ENCODE results near the gene NEK9. TPM values are rescaled to one million over a fixed set of nuclear protein-coding genes. Genes with fewer than 3 reads are reported as not detected.

NEK9 gene
- total and polyA plus RNA-seq, 10 of the 15 experiments (the other 5 are each of a cell fraction or from before 2014, with no cell fraction given) = 6.0 to 78.8 (median 44.7) TPM

DNA sequence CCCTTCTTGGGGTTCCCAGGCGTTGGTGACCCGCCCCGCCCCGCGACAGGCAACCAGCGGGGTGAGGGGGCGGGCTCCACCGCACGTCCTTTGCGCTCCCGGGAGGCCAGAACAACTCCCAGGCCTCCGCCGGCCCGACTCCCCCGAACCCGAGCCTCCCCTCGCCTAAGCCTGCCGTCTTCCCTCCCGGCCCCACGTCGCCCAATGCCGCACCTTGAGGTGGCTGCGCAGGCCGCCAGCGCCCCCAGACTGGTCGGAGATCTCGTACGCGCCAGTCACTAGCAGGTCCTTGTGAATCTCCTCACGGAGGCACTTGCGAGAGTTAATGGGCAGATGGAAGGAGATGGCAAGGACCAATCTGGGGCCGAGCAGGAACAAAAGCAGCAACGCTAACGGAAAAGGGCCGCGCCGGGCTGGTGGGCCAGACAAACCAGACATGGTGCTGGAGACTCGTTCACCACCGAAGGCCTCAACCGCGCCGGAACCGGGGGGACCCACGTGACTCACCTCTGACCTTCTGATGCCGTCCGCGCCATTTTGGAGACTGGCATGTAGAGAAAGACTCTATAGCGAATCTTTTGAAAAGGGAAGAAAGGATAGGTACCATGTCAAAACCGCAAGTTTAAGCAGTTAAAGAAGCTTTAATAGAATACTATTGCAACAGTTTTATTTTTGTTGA is 49.4 kb upstream of the NEK9 start, which contains the start of gene TMED10 (continued):
- TF ChIP-seq, protein P1, sequence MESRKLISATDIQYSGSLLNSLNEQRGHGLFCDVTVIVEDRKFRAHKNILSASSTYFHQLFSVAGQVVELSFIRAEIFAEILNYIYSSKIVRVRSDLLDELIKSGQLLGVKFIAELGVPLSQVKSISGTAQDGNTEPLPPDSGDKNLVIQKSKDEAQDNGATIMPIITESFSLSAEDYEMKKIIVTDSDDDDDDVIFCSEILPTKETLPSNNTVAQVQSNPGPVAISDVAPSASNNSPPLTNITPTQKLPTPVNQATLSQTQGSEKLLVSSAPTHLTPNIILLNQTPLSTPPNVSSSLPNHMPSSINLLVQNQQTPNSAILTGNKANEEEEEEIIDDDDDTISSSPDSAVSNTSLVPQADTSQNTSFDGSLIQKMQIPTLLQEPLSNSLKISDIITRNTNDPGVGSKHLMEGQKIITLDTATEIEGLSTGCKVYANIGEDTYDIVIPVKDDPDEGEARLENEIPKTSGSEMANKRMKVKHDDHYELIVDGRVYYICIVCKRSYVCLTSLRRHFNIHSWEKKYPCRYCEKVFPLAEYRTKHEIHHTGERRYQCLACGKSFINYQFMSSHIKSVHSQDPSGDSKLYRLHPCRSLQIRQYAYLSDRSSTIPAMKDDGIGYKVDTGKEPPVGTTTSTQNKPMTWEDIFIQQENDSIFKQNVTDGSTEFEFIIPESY (IDR thresholded peaks at IDR 0.05) = no peak
- TF ChIP-seq CBX3 (IDR thresholded peaks at IDR 0.05; ENCODE audit: borderline replicate concordance, low read depth) (no peak), JUND (IDR thresholded peaks at IDR 0.05; ENCODE audit: low read depth, low read length) (no peak)

DNA sequence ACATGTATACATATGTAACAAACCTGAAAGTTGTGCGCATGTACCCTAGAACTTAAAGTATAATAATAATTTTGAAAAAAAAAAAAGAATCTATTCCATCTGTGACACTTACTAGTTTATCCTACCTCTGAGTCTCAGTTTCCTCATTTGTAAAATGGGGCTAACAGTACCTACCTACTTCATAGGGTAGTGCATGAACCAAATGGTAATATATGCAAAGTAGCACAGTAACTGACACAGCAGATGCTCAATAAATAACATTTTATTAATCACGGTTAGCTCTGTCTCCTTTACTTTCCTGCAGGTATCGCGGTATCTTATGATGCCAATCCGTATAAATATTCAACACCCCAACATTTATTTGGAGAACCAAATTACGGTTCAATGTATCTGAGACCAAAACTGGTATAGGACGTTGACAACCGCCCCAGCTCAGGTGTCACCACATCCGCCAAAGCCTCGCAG is 48.9 kb upstream of the NEK9 start:
- BruUV-seq (replicated peaks) = no TSS peak
- Histone ChIP-seq H3K36me3 (ENCODE audit: control insufficient read depth in 2 of 2, insufficient read depth in 2 of 2, low read length in 1 of 2) (peaks cover 0 to 4% of the 10 kb centered on the region in 2 experiments; a peak in 1 of 4 replicates), H3K9me3 (replicated peaks; ENCODE audit: control insufficient read depth, insufficient read depth, low read length) (no peaks in the 10 kb centered on the region; the same call in 2 of the 3 replicates), H3K4me2 (ENCODE audit: control insufficient read depth, insufficient read depth) (peak overlapping the region; percentile 79), H3K79me2 (ENCODE audit: control insufficient read depth, insufficient read depth, low read length) (peaks cover 48% of the 10 kb centered on the region), H3K27ac (ENCODE audit: control insufficient read depth, insufficient read depth) (peak overlapping the region; percentile 99), H2AFZ (ENCODE audit: control insufficient read depth, low read depth, low read length) (peak overlapping the region; percentile 100), H3K4me1 (ENCODE audit: control insufficient read depth, insufficient read depth, low read length) (no peaks in the 10 kb centered on the region; the same call in 1 of the 2 replicates), H3K27me3 (replicated peaks in 1 of 2; ENCODE audit: control insufficient read depth in 2 of 2, insufficient read depth in 2 of 2, low read length in 1 of 2) (no peaks in the 10 kb centered on the region), H3K9ac (ENCODE audit: control insufficient read depth, insufficient read depth, low read length) (peak overlapping the region; percentile 89), H3K4me3 (peak overlapping the region; percentile 80), H4K20me1 (ENCODE audit: control insufficient read depth, insufficient read depth) (no peaks in the 10 kb centered on the region; the same call in none of the 2 replicates)
- intact Hi-C loops (cut with micrococcal nuclease; ENCODE audit: unreplicated experiment) = loop anchor here (5.0 to 10.0 kb wide), 3 partner anchors 47 to 799 kb away; no protein-coding TSS in a partner anchor
- DNase-seq (ENCODE audit: low read depth, low spot score) = no peak
- CTCF ChIA-PET = interaction anchor here (1.1 kb wide), 1 partner anchor 37 kb away, joined by 6 read pairs; no protein-coding TSS in a partner anchor
- FAIRE-seq = peak; percentile 69
- in situ Hi-C loops (cut with MboI) = no loop called here
- SMC1A ChIA-PET (ENCODE audit: uncharacterized antibody, unreplicated experiment) = interaction anchor here (0.6 to 1.8 kb wide), 3 partner anchors 48 to 120 kb away, joined by 3 to 6 read pairs (median 5); no protein-coding TSS in a partner anchor
- RAD21 ChIA-PET (ENCODE audit: unreplicated experiment) = interaction anchor here (1.1 kb wide), 1 partner anchor 49 kb away, joined by 4 read pairs; the partner anchor contains the start of gene NEK9
- POLR2A ChIA-PET = interaction anchor here (0.5 to 1.4 kb wide), 5 partner anchors 20 to 101 kb away, joined by 3 to 5 read pairs (median 3); no protein-coding TSS in a partner anchor
- peak; percentile 16 for ATAC-seq
- under 1% methylated on average over 10 of the region's 10 CpGs for WGBS (ENCODE audit: insufficient coverage, insufficient replicate concordance, low lambda C conversion rate, missing lambda C conversion rate)
- TF ChIP-seq BACH1 (IDR thresholded peaks at IDR 0.05; ENCODE audit: borderline replicate concordance) (no peak), LARP7 (IDR thresholded peaks at IDR 0.05) (no peak; the same call in 1 of the 2 replicates), MTA2 (IDR thresholded peaks at IDR 0.05; ENCODE audit: low read depth) (no peak), SRF (IDR thresholded peaks at IDR 0.05; ENCODE audit: low read depth in 2 of 2, low read length in 2 of 2) (peak in 1 of 2 experiments; percentile 95; a peak in 2 of 4 replicates), RUNX3 (IDR thresholded peaks at IDR 0.05; ENCODE audit: low read length) (peak; percentile 61)
- TF ChIP-seq, protein P2, sequence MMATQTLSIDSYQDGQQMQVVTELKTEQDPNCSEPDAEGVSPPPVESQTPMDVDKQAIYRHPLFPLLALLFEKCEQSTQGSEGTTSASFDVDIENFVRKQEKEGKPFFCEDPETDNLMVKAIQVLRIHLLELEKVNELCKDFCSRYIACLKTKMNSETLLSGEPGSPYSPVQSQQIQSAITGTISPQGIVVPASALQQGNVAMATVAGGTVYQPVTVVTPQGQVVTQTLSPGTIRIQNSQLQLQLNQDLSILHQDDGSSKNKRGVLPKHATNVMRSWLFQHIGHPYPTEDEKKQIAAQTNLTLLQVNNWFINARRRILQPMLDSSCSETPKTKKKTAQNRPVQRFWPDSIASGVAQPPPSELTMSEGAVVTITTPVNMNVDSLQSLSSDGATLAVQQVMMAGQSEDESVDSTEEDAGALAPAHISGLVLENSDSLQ (IDR thresholded peaks at IDR 0.05) = peak; percentile 59
